ENCODE data around the gene TIMM17A. TPM values are rescaled to one million over a fixed set of nuclear protein-coding genes. Genes with fewer than 3 reads are reported as not detected.

TIMM17A gene
- total and polyA plus RNA-seq, 2 of the 8 experiments (the other 6 are each of a cell fraction or from before 2014, with no cell fraction given), result 30.3 to 57.1 TPM

DNA sequence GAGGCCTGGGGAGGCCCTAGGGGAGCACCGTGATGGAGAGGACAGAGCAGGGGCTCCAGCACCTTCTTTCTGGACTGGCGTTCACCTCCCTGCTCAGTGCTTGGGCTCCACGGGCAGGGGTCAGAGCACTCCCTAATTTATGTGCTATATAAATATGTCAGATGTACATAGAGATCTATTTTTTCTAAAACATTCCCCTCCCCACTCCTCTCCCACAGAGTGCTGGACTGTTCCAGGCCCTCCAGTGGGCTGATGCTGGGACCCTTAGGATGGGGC is 60.3 kb downstream of the TIMM17A start:
- H3K18ac ChIP-seq (ENCODE audit: extremely low read depth, low read length), result no peak overlapping the region
- H3K23ac ChIP-seq (ENCODE audit: insufficient read length), result no peak overlapping the region
- H3K4me1 ChIP-seq (replicated peaks in 1 of 4; ENCODE audit: control insufficient read depth in 3 of 4, insufficient read depth in 4 of 4, low read length in 3 of 4), result peaks cover 0 to 22% (median 8%) of the 10 kb centered on the region in 4 experiments; a peak in 5 of 7 replicates
- H3K36me3 ChIP-seq (ENCODE audit: control insufficient read depth in 2 of 4, insufficient read depth in 4 of 4, low read length in 3 of 4), result peaks cover 8 to 39% (median 16%) of the 10 kb centered on the region in 4 experiments; a peak in 7 of 8 replicates
- H3K23me2 ChIP-seq (ENCODE audit: low read depth, low read length), result peaks cover 4% of the 10 kb centered on the region; the same call in 1 of the 2 replicates
- DNase-seq (ENCODE audit: low read depth in 1 of 2, low spot score in 2 of 2) (no peak), FAIRE-seq (no peak)
- H3K9me3 ChIP-seq (ENCODE audit: insufficient read depth in 2 of 2, low read depth in 1 of 2, low read length in 1 of 2), result no peaks in the 10 kb centered on the region
- no peak overlapping the region for H3K9ac ChIP-seq (replicated peaks in 1 of 4; ENCODE audit: extremely low read depth in 1 of 4, low read depth in 3 of 4, low read length in 3 of 4)
- H2AK5ac ChIP-seq (ENCODE audit: low read depth, low read length), result no peak overlapping the region
- peaks cover 2 to 3% of the 10 kb centered on the region in 2 experiments for H4K20me1 ChIP-seq (replicated peaks in 1 of 2; ENCODE audit: control insufficient read depth in 1 of 2, insufficient read depth in 2 of 2, low read length in 2 of 2)
- no peak overlapping the region for H2BK12ac ChIP-seq (ENCODE audit: low read depth, low read length)
- TF ChIP-seq YY1 (IDR thresholded peaks at IDR 0.05; ENCODE audit: low read depth, low read length), result no peak
- TF ChIP-seq PHF8 (conservative IDR thresholded peaks at IDR 0.05; ENCODE audit: low read depth, low read length), result no peak
- no peak overlapping the region for H4K5ac ChIP-seq (ENCODE audit: insufficient read length, low read depth, low read length)
- H3K4me3 ChIP-seq (ENCODE audit: extremely low read depth in 1 of 4, insufficient read depth in 2 of 4, low read depth in 3 of 4, low read length in 4 of 4), result no peak overlapping the region
- CTCF ChIA-PET (ENCODE audit: partially characterized antibody), result interaction anchor here (1.1 to 27.9 kb wide), 4 partner anchors 16 to 109 kb away, joined by 3 to 1014 read pairs (median 9); partner anchors contain the start of gene GPR37L1
- H4K91ac ChIP-seq (replicated peaks; ENCODE audit: insufficient read length, low read length), result no peak overlapping the region
- H2AFZ ChIP-seq (ENCODE audit: low read length), result no peak overlapping the region
- H3K27ac ChIP-seq (ENCODE audit: low read depth, low read length), result no peak overlapping the region
- H3K56ac ChIP-seq (replicated peaks; ENCODE audit: insufficient read length, low read depth, low read length), result no peak overlapping the region
- POLR2A ChIA-PET (ENCODE audit: partially characterized antibody), result interaction anchor here (1.0 to 7.5 kb wide), 9 partner anchors 7 to 120 kb away, joined by 3 to 74 read pairs (median 3); no protein-coding TSS in a partner anchor
- no peaks in the 10 kb centered on the region for H3K27me3 ChIP-seq (replicated peaks in 1 of 4; ENCODE audit: control insufficient read depth in 3 of 4, extremely low read depth in 1 of 4, insufficient read depth in 3 of 4, low read length in 3 of 4)
- peaks cover 0 to 13% of the 10 kb centered on the region in 2 experiments; a peak in 1 of 4 replicates for H3K79me2 ChIP-seq (ENCODE audit: control insufficient read depth in 1 of 2, insufficient read depth in 2 of 2, low read length in 2 of 2)
- H4K8ac ChIP-seq (ENCODE audit: extremely low read depth, insufficient read depth, low read length), result no peak overlapping the region
- H3K4ac ChIP-seq (replicated peaks; ENCODE audit: insufficient read length, low read depth, low read length), result no peak overlapping the region
- H2BK5ac ChIP-seq (ENCODE audit: low read depth, low read length), result no peak overlapping the region
- 84% methylated on average over 3 of the region's 3 CpGs; no CpG with 5 or more reads in 1 of the 2 experiments for WGBS, 2 experiments (ENCODE audit: extremely low coverage in 1 of 2, insufficient coverage in 1 of 2, insufficient read length in 1 of 2, insufficient replicate concordance in 2 of 2, low coverage in 1 of 2, low lambda C conversion rate in 2 of 2, missing lambda C conversion rate in 1 of 2)
- no peak overlapping the region for H3K4me2 ChIP-seq (ENCODE audit: insufficient read depth in 1 of 2, low read depth in 2 of 2, low read length in 2 of 2)
- no peak overlapping the region for H2BK20ac ChIP-seq (ENCODE audit: low read length)
- H2BK120ac ChIP-seq (replicated peaks; ENCODE audit: low read depth, low read length), result no peak overlapping the region
- peaks cover 5% of the 10 kb centered on the region for H3K79me1 ChIP-seq (ENCODE audit: low read depth, low read length)
- H2BK15ac ChIP-seq (ENCODE audit: low read length), result no peak overlapping the region
- H3K14ac ChIP-seq (ENCODE audit: insufficient read length), result no peak overlapping the region
